ENCODE data around the gene RHOB.
"Not testable (repeated sequence)": the region's sequence is repeated elsewhere in the genome, so short reads cannot be mapped to it uniquely, and the experiment has no call there.

RHOB gene

GRCh38 chr2:20446917-20447436 lies at the start of gene RHOB:
Gene RHOB, plus strand, starts transcription at chr2:20447074. Its CDS starts 392 bp downstream, at chr2:20447466.
- DNase-seq = peak; percentile 85

- DNase-seq = no peak
These were observed 48.9 kb upstream of the RHOB start for GRCh38 chr2:20397811-20398447.

DNA sequence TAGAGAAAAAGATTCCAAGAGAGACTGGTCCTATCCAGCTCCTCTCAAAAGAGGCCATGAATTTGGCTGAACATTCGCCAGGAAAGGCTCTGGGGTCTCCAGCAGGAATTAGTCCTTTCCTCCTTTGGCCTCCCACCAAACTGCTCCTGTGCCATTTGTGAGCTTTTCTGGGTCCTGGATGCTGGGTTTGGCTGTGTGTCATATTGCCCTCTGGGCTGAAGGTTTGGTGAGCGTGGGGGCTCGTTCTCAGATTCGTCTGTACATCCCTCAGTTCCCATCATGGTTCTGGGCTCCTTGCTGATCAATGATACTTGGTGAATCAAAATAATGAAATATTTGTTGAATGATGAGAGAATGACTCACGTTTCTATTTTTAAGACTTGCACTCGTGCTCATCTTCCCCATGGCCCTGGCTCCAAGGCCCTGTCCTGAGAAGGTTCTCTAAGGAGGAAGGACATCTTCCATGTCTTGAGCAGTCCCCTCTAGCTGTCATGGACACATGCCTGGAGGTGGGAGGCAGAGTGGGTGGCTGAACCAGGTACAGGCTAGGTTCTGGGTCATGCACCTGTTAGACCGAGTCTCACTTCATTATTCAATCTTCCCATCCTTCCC lies 47.8 kb upstream of the RHOB start:
- DNase-seq = no peak

DNA sequence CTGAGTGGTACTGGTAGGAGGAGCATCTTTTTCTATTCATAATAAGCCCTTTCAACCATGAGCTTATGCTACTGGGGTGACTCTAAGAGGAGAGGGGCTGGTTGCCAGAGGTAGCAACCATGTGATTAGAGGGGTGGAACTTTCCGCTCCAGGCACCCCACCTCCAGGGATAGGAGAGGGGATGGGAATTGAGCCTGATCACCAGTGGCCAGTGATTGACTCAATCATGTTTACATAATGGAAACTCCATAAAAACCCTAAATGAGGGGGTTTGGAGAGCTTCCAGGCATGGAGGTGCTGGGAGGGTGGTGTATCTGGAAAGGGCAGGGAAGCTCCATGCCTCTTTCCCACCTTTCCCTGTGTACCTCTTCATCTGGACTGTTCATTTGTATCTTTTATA lies 46.6 kb upstream of the RHOB start:
- DNase-seq = no peak

DNA sequence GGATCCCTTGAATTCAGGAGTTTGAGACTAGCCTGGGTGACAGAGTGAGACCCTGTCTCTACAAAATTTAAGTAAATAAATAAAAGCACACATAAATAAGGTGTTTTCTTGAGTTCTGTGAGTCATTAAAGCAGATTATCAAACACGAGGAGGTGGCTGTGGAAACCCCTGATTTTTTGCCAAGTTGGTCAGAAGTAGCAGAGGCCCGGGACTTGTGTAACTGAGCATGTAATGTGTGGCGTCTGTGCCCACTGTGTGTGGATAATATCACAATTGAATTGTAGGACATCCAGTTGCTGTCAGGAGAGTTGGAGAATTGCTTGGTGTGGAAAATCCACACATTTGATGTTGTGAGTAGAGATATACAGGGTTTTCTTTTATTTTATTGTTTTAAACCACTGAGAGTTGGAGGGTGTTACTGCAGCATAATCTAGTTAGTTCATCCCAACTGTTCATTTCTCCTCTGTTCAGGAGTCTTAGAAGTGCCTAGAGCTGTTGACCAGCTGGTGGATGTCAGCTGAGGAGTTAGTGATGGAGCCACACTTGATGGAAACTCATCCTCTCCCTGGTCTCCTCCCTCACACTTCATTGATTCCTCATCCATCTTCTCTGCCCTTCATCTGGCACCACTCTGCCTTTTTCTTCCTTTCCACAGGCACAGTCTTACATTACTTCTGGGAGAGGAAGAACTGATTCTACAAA lies 45.9 kb upstream of the RHOB start:
- DNase-seq = no peak

DNA sequence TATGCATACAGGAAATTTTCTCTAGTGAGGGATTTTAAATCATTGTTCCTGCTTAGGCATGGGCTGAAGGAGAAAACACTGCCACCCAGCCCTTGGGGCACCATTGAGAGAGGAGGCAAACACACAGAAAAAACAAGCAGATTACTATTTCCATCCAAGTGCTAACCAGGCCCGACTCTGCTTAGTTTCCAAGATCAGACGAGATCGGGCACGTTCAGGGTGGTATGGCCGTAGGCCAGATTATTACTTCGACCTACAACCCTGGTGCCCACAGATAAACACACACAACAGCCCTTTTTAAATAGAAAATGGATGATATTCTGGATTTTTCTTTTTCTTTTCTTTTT lies 45.4 kb upstream of the RHOB start:
- no peak for DNase-seq

DNA sequence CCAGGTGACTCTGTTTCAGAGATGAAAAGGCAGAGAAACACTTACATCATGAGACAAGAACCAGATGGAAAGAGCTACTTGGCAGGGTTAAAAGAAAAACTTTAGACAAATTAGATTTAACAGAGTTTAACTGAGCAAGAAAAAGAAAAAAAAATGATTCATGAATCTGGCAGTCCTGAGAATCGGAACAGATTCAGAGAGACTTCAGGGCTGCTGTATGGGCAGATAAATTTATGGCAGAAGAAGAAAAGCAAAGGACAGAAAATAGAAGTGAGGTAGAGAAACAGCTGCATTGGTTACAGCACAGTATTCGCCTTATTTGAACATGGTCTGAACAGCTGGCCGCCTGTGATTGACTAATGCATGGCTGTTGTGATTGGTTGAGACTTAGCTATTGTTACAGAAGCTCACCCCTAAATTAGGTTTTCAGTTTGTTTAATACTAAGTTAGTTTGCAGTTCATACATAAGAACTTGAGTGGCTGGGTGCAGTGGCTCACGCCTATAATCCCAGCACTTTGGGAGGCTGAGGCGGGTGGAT lies 43.0 kb upstream of the RHOB start:
- no peak for DNase-seq

GRCh38 chr2:20404950-20405349 lies 41.9 kb upstream of the RHOB start:
- DNase-seq = no peak

GRCh38 chr2:20409039-20409438 lies 37.8 kb upstream of the RHOB start:
- DNase-seq = no peak

- DNase-seq = no peak
These were observed 36.2 kb upstream of the RHOB start for GRCh38 chr2:20410556-20411277.

- DNase-seq = peak; percentile 59
These were observed 35.4 kb upstream of the RHOB start for GRCh38 chr2:20411361-20411894.

- no peak for DNase-seq
These were observed 32.1 kb upstream of the RHOB start for GRCh38 chr2:20414806-20415205.

GRCh38 chr2:20415511-20415918 lies 31.4 kb upstream of the RHOB start:
- no peak for DNase-seq

GRCh38 chr2:20416723-20417122 lies 30.2 kb upstream of the RHOB start:
- no peak for DNase-seq

DNA sequence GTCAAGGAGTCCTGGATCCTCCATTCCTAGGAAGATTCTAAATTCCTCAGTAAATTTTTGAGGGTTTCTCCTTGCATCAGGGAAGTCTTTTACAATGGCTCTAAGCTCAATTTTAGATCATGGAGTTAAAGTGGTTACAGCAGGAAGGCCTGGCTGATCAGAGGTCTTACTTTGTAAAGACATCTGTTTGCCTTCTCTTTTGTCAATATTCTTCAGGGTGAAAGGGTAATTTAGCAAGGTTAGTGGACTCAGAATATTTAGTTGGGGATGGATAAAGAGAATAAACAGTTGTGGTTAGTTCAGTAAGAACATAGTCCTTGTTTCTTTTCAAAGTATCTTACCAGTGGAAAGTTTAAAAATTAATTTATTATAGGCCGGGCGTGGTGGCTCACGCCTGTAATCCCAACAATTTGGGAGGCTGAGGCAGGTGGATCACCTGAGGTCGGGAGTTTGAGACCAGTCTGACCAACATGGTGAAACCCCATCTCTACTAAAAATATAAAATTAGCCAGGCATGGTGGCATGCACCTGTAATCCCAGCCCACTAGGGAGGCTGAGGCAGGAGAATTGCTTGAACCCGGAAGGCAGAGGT lies 29.5 kb upstream of the RHOB start:
- not testable (repeated sequence) for DNase-seq

DNA sequence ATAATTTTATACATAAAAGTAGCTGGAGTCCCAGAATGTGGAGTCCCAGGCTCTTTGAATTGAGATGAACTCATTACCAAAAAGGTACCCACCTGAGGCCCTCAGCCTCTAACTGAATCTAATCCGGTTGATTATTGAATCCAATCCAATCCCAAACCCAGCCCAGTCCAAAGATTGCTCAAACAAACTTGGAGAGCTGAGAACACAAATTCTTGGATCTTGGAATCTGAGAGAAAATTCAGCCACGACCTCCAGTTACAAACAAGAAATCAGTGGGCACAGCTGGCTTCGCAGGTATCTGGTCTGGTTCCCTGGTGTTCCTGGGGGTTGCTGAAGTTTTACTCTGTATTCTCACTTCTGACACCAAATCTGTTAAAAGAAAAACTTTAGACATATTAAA lies 28.4 kb upstream of the RHOB start:
- DNase-seq = no peak

- DNase-seq = no peak
These were observed 27.8 kb upstream of the RHOB start for GRCh38 chr2:20419007-20419576.

DNA sequence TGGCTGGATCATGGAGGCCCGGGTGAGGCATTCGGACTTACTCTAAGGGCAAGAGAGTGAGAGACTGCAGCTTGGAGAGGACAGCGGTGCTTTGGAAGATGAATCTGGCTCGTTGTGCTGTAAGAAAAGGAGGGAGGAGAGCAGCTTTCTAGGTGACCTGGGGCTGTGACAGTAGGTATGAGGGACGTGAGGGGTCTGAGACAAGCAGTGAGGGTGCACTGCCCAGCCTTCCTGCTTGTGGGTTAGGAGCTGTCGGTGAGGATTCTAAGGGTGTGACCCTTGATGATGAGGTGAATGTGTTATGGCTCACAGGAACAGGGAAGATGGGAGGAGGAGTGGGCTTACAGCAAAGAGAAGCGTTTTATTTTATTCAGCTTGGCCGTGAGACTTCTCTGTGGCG lies 27.1 kb upstream of the RHOB start:
- DNase-seq = no peak

GRCh38 chr2:20421336-20421987 lies 25.4 kb upstream of the RHOB start:
- DNase-seq = no peak

DNA sequence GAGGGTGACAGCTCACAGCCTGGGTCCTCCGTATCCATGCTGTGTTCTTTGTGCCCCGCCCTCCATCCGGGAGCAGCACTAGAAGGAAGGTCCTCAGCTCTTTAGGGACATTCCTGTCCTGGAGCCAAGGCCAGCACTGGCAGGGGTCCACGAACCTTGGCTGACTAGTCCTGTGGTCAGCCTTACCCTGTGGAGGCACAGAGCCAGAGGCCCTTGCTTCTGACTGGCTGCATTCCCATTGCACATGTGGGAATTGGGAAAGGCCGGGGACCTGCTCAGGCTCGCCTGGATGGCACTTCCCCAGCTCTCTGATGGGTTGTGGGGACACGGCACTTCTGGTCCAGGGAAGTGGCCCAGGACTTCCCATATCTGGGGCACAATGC lies 24.9 kb upstream of the RHOB start:
- no peak for DNase-seq

DNA sequence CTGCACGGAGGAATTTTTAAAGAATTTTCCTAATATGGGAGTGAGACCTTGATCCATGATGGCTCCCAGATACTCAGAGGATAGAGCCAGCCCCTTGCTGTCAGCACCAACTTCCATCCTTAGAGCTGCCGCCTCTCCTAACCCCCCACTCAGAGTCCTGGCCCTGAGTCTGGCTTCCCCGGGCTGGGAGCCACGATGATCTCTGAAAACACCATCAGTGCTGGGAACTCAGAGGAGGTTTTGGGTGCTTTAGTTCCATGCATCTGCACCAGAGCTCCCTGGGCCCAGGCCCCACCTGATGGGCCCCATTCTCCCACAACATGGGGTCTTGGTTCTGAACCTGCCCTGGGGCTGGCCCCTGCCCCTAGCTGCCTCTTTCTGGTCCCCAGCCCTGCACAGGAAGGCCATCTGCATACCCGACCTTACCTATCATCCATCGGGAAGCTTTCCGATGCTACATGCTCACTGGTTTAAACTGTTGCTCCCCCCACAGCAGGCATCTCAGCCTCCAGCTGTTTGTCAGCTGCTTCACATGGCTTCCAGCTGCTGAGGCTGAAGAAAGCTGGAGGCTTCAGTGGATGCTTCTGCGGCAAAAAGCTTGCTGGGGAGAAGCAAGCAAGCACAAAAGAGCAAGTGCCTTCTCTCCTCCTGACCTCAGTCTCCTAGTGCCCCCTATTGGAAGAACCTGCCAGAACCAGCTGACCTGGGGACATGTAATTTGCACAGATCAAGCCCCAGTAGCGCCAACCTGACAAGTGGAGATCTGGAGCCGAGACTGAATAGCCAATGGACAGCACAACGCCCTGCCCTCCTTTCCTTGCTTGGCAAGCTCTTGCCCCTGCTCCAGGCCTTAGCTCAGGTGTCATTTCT lies 24.2 kb upstream of the RHOB start:
- no peak for DNase-seq
